ENCODE results near the gene BICRA.

DNA sequence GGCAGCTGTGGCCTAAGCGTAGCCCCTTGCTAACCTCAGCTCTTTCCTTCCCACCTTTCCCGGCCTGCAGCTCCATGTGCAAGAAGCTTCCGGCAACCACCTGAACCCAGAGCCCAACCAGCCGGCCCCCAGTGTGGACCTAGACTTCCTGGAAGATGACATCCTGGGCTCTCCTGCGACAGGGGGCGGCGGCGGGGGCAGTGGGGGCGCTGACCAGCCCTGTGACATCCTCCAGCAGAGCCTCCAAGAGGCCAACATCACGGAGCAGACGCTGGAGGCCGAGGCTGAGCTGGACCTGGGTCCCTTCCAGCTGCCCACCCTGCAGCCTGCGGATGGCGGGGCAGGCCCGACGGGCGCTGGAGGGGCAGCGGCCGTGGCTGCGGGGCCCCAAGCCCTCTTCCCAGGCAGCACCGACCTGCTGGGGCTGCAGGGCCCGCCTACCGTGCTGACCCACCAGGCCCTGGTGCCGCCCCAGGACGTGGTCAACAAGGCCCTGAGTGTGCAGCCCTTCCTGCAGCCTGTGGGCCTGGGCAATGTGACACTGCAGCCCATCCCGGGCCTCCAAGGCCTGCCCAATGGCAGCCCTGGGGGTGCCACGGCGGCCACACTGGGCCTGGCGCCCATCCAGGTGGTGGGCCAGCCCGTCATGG, 70.4 kb downstream of the BICRA start:
- TF ChIP-seq, protein P1, sequence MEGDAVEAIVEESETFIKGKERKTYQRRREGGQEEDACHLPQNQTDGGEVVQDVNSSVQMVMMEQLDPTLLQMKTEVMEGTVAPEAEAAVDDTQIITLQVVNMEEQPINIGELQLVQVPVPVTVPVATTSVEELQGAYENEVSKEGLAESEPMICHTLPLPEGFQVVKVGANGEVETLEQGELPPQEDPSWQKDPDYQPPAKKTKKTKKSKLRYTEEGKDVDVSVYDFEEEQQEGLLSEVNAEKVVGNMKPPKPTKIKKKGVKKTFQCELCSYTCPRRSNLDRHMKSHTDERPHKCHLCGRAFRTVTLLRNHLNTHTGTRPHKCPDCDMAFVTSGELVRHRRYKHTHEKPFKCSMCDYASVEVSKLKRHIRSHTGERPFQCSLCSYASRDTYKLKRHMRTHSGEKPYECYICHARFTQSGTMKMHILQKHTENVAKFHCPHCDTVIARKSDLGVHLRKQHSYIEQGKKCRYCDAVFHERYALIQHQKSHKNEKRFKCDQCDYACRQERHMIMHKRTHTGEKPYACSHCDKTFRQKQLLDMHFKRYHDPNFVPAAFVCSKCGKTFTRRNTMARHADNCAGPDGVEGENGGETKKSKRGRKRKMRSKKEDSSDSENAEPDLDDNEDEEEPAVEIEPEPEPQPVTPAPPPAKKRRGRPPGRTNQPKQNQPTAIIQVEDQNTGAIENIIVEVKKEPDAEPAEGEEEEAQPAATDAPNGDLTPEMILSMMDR (IDR thresholded peaks at IDR 0.05; ENCODE audit: low read length), result no peak
- TF ChIP-seq EZH2 (IDR thresholded peaks at IDR 0.05; ENCODE audit: borderline replicate concordance, low read length), result no peak
